Right lobe of liver (tissue), 4 donors: Measurements from ENCODE around the gene SIL1.

ENCODE experiments used
- POLR2A ChIP-seq: fragments of 450-650 bp; IDR thresholded peaks from one replicate; pipeline ENCODE4 v1.6.1; 2017; ENCODE audit warnings: antibody characterized with exemption, mild to moderate bottlenecking
- TF ChIP-seq, protein P1 (sequence below), 4 donors: fragments of 200-600 bp in 3 of 4; fragments of 450-650 bp in 1 of 4; IDR thresholded peaks; one replicate each; pipeline versions ENCODE4 v1.5.1 to v1.8.0; 2016 to 2022; ENCODE audit warnings: antibody characterized with exemption in 4 of 4, mild to moderate bottlenecking in 2 of 4
- donor health status: DM: no; HTN: no; CAD: no.
- donor health status: DM: no; HTN: no; CAD: no.
- donor health status: DM: no; HTN: yes; CAD: no.

- no peak for TF ChIP-seq POLR2A
- TF ChIP-seq, protein P1, sequence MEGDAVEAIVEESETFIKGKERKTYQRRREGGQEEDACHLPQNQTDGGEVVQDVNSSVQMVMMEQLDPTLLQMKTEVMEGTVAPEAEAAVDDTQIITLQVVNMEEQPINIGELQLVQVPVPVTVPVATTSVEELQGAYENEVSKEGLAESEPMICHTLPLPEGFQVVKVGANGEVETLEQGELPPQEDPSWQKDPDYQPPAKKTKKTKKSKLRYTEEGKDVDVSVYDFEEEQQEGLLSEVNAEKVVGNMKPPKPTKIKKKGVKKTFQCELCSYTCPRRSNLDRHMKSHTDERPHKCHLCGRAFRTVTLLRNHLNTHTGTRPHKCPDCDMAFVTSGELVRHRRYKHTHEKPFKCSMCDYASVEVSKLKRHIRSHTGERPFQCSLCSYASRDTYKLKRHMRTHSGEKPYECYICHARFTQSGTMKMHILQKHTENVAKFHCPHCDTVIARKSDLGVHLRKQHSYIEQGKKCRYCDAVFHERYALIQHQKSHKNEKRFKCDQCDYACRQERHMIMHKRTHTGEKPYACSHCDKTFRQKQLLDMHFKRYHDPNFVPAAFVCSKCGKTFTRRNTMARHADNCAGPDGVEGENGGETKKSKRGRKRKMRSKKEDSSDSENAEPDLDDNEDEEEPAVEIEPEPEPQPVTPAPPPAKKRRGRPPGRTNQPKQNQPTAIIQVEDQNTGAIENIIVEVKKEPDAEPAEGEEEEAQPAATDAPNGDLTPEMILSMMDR (IDR thresholded peaks at IDR 0.05): no peak
Measured at GRCh38 chr5:139148986-139149385, 49.2 kb downstream of the SIL1 start.
